Measurements from ENCODE around the gene CHRNG.

The CHRNG gene

DNA sequence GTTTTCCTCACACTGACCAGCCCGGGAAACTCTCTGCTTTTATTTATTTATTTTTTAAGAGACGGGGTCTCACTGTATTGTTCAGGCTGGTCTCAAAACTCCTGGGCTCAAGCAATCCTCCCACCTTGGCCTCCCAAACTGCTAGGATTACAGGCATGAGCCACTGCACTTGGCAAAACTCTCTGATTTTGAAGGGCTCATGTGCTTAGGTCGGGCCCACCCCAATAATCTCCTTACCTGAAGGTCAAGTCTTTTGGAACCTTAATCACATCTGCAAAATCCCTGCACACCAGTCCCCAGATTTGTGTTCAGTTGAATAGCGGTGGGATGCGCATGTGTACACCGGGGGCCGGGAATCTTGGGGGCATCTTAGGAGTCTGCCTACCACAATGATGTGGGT lies 44.2 kb upstream of the CHRNG start:
- FAIRE-seq (no peak), DNase-seq (ENCODE audit: insufficient read length, low spot score) (no peak)
- TF ChIP-seq POU2F2 (IDR thresholded peaks at IDR 0.05; ENCODE audit: low read depth, low read length) (no peak), PAX5 (IDR thresholded peaks at IDR 0.05; ENCODE audit: insufficient read depth, low read length, severe bottlenecking) (no peak), TAF1 (IDR thresholded peaks at IDR 0.05; ENCODE audit: low read depth, low read length) (no peak), POLR2A (IDR thresholded peaks at IDR 0.05; ENCODE audit: low read depth, low read length) (no peak), POLR2AphosphoS5 (IDR thresholded peaks at IDR 0.05; ENCODE audit: low read depth, low read length) (no peak), SPI1 (IDR thresholded peaks at IDR 0.05; ENCODE audit: low read depth, low read length) (no peak)

DNA sequence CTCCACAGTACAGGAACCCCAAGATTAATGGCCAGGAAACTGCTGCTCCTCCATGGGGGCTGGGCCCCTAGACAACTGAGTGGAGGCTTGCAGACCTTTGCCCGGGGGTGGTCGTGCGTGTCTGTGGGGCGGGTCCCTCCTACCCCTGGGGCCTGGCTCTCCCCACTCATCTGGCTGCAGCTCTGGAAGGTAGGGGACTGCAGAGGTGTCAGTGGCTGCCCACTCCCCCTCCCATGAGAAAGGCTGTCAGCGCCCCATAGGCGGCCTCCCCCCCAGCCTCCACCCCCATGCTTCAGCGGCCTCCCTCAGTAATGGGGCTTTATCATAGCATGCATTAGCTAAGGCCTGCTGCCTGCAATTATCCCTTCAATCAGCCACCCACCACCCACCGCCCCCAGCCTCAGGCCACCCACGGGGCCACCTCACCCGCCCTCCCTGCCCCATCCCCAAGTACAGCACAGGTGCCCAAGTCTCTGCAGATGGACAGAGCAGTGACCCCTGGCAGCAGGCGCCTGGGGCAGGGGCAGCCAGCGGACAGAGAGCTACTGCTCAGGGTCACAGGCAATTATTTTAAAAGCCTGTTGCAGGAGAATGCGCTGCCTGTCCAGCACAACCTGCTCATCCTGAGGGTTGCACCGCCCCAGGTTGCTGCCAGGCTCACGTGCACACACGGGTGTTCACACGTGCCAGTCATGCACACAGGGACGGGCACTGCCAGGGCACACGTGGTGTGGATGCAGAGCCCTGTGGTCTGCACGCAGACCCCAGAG lies 42.8 kb upstream of the CHRNG start:
- TF ChIP-seq TAF1 (IDR thresholded peaks at IDR 0.05; ENCODE audit: low read depth, low read length): no peak
- no peak for TF ChIP-seq POLR2A (IDR thresholded peaks at IDR 0.05; ENCODE audit: low read depth, low read length)
- no peak for TF ChIP-seq POLR2AphosphoS5 (IDR thresholded peaks at IDR 0.05; ENCODE audit: low read depth, low read length)
- TF ChIP-seq SPI1 (IDR thresholded peaks at IDR 0.05; ENCODE audit: low read depth, low read length): no peak
- TF ChIP-seq POU2F2 (IDR thresholded peaks at IDR 0.05; ENCODE audit: low read depth, low read length): no peak
- no peak for TF ChIP-seq PAX5 (IDR thresholded peaks at IDR 0.05; ENCODE audit: insufficient read depth, low read length, severe bottlenecking)
- no peak for FAIRE-seq

DNA sequence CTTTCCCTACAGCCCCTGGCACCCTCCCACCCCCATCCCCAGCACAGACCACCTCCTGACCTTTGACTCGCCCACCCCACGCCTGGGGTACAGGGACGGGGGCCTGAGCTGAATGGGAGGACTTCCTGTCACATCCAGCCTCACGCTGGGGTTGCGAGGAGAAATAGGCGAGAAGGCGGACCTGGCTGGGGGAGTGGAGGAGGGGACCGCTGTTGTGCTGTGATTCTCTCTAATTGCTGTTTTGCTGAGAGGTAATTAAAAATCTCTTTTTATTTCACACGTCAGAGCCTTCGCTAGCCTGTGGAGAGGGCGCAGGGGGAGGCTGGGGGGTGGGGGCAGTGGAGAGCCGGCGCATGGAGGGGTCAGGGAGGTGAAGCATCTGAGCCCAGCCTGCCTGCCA lies 42.1 kb upstream of the CHRNG start:
- DNase-seq (ENCODE audit: insufficient read length, low spot score): no peak
- no peak for FAIRE-seq
- no peak for TF ChIP-seq SPI1 (IDR thresholded peaks at IDR 0.05; ENCODE audit: low read depth, low read length)
- no peak for TF ChIP-seq POLR2AphosphoS5 (IDR thresholded peaks at IDR 0.05; ENCODE audit: low read depth, low read length)
- TF ChIP-seq POLR2A (IDR thresholded peaks at IDR 0.05; ENCODE audit: low read depth, low read length): no peak
- TF ChIP-seq POU2F2 (IDR thresholded peaks at IDR 0.05; ENCODE audit: low read depth, low read length): no peak
- no peak for TF ChIP-seq TAF1 (IDR thresholded peaks at IDR 0.05; ENCODE audit: low read depth, low read length)
- no peak for TF ChIP-seq PAX5 (IDR thresholded peaks at IDR 0.05; ENCODE audit: insufficient read depth, low read length, severe bottlenecking)

More for the DNA sequence above, 42.8 kb upstream of the CHRNG start:
- DNase-seq (ENCODE audit: insufficient read length, low spot score): no peak

DNA sequence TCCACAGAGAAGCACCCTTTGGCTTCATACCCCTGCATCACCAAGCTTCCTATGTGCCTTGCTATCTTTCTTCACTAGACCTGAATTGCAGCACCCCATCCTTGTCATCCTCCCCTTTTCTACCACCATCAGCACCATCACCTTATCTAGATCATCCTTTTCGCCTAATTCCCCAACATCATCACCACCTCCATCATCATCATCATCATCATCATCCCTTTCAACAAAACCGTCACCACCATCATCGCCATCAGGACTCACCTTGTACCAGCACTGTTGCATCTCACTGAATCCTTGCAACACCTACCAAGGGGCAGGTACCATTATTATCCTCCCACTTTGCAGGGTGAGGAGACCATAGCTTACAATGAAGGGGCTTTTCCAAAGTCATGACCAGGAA lies 41.0 kb upstream of the CHRNG start:
- FAIRE-seq (no peak), DNase-seq (ENCODE audit: insufficient read length, low spot score) (no peak)
- TF ChIP-seq POU2F2 (IDR thresholded peaks at IDR 0.05; ENCODE audit: low read depth, low read length) (no peak), POLR2A (IDR thresholded peaks at IDR 0.05; ENCODE audit: low read depth, low read length) (no peak), PAX5 (IDR thresholded peaks at IDR 0.05; ENCODE audit: insufficient read depth, low read length, severe bottlenecking) (no peak), POLR2AphosphoS5 (IDR thresholded peaks at IDR 0.05; ENCODE audit: low read depth, low read length) (no peak), SPI1 (IDR thresholded peaks at IDR 0.05; ENCODE audit: low read depth, low read length) (no peak), TAF1 (IDR thresholded peaks at IDR 0.05; ENCODE audit: low read depth, low read length) (no peak)

DNA sequence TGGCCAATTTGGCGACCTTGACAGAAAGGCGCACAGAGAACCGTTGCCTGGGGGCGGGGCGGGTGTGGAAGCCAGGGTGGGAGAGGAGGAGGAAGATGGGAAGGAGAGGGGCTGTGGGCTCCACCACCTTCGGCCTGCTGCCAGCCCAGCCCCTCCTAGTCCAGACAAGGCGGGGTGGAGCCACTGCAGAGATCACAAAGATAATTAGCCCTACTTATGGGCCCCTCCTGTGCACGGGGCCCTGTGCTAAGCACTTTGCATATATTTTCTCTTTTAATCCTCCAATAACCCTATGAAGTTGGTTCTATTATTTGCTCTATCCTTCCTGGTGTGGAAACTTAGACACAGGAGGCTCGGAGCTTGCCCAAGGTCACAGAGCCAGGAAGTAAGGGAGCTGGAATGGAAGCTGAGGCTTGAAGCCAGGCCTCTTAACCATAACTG lies 38.1 kb upstream of the CHRNG start:
- DNase-seq (ENCODE audit: insufficient read length, low spot score): no peak
- FAIRE-seq: no peak
- TF ChIP-seq SPI1 (IDR thresholded peaks at IDR 0.05; ENCODE audit: low read depth, low read length): no peak
- no peak for TF ChIP-seq POLR2AphosphoS5 (IDR thresholded peaks at IDR 0.05; ENCODE audit: low read depth, low read length)
- TF ChIP-seq POU2F2 (IDR thresholded peaks at IDR 0.05; ENCODE audit: low read depth, low read length): no peak
- no peak for TF ChIP-seq POLR2A (IDR thresholded peaks at IDR 0.05; ENCODE audit: low read depth, low read length)
- no peak for TF ChIP-seq PAX5 (IDR thresholded peaks at IDR 0.05; ENCODE audit: insufficient read depth, low read length, severe bottlenecking)
- no peak for TF ChIP-seq TAF1 (IDR thresholded peaks at IDR 0.05; ENCODE audit: low read depth, low read length)

DNA sequence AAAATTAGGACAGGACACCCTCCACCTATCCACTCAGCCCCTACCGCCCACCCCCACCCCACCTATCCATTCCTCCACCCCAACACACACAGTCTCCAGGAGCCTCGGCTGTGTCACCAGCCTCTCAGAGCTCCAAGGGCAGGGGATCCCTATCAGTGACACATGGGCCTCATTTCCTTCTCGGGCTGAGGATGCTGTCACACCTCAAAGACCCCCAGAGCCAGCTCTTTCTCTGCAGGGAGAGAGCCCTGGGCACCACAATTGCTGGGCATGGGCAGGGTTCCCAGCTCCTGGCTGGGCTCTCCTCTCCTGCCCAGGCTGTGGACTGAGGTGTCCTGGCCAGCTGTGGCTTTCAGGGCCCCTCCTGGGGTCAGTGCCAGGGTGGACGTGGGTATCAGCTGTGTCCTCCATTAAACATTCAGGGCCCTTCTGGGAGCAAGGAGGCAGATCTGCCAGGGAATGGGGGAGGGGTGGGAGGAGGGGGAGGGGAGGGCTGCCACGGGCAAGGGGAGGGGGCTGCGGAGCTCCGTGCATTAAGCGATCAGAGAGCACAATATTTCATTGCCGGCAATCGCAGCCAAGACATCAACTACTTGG lies 37.6 kb upstream of the CHRNG start:
- DNase-seq (ENCODE audit: insufficient read length, low spot score) (no peak), FAIRE-seq (no peak)
- TF ChIP-seq POLR2A (IDR thresholded peaks at IDR 0.05; ENCODE audit: low read depth, low read length) (no peak), SPI1 (IDR thresholded peaks at IDR 0.05; ENCODE audit: low read depth, low read length) (no peak), POLR2AphosphoS5 (IDR thresholded peaks at IDR 0.05; ENCODE audit: low read depth, low read length) (no peak), POU2F2 (IDR thresholded peaks at IDR 0.05; ENCODE audit: low read depth, low read length) (no peak), TAF1 (IDR thresholded peaks at IDR 0.05; ENCODE audit: low read depth, low read length) (no peak), PAX5 (IDR thresholded peaks at IDR 0.05; ENCODE audit: insufficient read depth, low read length, severe bottlenecking) (no peak)

DNA sequence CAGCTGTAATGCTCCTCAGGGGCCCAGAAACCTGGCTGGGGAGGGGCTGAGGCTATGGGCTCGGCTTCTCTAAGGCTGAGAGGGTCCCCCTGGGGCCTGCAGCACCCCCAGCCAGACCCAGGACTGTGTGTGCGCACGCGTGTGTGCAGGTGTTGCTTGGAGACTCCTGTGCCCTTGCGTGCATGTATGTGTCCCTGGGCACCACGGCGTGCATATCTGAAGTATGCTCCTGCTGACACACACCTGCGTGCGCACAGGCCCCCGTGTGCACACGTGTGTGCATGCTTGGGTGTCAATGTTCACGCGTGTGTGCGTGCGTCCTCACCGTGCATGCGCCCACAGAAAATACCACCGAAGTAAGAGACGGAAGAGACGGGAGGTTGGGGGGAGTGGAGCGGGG lies 37.0 kb upstream of the CHRNG start:
- FAIRE-seq (no peak), DNase-seq (ENCODE audit: insufficient read length, low spot score) (no peak)
- TF ChIP-seq TAF1 (IDR thresholded peaks at IDR 0.05; ENCODE audit: low read depth, low read length): no peak
- no peak for TF ChIP-seq POLR2AphosphoS5 (IDR thresholded peaks at IDR 0.05; ENCODE audit: low read depth, low read length)
- TF ChIP-seq POU2F2 (IDR thresholded peaks at IDR 0.05; ENCODE audit: low read depth, low read length): no peak
- no peak for TF ChIP-seq POLR2A (IDR thresholded peaks at IDR 0.05; ENCODE audit: low read depth, low read length)
- no peak for TF ChIP-seq SPI1 (IDR thresholded peaks at IDR 0.05; ENCODE audit: low read depth, low read length)
- no peak for TF ChIP-seq PAX5 (IDR thresholded peaks at IDR 0.05; ENCODE audit: insufficient read depth, low read length, severe bottlenecking)

DNA sequence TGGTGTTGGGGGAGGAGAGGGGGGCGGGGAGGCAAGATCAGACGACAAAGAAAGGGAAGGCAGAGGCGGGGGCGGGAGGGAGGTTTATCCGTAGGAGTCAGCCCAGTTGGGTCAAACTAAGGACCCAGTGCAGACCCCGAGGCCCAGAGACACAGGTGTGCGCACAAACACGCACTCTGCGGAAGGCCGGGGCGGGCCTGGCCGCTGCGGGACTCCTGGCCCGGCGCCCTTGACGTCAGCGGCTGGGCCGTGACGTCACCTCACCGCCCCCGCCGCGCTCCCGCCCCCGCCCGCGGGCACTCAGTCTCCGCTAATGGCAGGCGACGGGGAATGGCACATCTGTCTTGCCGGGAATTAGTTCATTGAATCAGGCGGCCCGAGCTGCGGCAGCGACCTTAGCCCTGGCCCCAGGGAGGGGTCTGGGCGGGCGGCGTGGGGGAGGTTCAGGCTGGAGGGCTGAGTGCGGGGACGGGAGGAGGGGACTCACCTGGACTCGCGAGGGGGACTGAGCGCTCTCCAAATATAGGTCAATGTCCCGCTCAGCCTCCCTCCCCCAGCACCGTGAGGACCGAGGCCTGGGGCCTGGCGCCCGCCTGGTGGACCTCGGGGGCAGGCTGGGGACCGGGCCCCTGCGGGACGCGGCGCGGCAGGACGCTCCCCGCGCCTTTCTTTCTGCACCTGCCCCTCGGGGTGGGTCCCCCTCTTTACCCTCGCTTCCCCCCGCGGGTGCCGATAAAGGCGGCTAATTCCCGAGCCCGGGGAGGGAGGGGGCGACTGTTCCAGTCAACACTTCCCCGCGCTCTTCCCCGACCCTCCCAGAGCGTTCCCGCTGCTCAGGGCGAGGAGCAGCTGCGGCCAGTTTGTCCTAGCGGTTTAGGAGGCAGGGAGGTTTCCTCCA lies 36.3 kb upstream of the CHRNG start:
- DNase-seq (ENCODE audit: insufficient read length, low spot score) (no peak), FAIRE-seq (no peak)
- TF ChIP-seq POU2F2 (IDR thresholded peaks at IDR 0.05; ENCODE audit: low read depth, low read length) (no peak), SPI1 (IDR thresholded peaks at IDR 0.05; ENCODE audit: low read depth, low read length) (no peak), POLR2A (IDR thresholded peaks at IDR 0.05; ENCODE audit: low read depth, low read length) (no peak), POLR2AphosphoS5 (IDR thresholded peaks at IDR 0.05; ENCODE audit: low read depth, low read length) (no peak), TAF1 (IDR thresholded peaks at IDR 0.05; ENCODE audit: low read depth, low read length) (no peak), PAX5 (IDR thresholded peaks at IDR 0.05; ENCODE audit: insufficient read depth, low read length, severe bottlenecking) (no peak)
